ENCODE data around the gene SLC16A12.

DNA sequence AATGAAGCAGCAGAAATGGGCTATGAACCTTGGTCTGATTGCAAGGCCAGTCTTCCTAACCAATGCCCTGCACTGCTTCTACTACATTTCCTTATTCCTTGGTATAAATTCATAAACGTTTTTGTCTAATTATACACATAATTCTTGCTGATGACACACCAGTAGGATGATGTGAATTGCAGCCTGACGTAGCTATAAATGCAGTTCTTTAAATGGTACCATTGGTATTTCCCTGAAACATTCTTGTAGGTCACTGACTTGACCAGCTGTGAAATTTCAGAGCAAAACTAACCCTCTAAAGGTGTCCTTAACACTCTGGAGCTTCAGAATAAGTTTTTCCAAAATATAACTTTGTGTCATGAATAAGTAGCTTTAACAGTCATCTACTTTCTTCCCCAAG is 70.2 kb downstream of the SLC16A12 start:
- TF ChIP-seq, protein P1, sequence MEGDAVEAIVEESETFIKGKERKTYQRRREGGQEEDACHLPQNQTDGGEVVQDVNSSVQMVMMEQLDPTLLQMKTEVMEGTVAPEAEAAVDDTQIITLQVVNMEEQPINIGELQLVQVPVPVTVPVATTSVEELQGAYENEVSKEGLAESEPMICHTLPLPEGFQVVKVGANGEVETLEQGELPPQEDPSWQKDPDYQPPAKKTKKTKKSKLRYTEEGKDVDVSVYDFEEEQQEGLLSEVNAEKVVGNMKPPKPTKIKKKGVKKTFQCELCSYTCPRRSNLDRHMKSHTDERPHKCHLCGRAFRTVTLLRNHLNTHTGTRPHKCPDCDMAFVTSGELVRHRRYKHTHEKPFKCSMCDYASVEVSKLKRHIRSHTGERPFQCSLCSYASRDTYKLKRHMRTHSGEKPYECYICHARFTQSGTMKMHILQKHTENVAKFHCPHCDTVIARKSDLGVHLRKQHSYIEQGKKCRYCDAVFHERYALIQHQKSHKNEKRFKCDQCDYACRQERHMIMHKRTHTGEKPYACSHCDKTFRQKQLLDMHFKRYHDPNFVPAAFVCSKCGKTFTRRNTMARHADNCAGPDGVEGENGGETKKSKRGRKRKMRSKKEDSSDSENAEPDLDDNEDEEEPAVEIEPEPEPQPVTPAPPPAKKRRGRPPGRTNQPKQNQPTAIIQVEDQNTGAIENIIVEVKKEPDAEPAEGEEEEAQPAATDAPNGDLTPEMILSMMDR (IDR thresholded peaks at IDR 0.05) = no peak
- TF ChIP-seq, protein P2, sequence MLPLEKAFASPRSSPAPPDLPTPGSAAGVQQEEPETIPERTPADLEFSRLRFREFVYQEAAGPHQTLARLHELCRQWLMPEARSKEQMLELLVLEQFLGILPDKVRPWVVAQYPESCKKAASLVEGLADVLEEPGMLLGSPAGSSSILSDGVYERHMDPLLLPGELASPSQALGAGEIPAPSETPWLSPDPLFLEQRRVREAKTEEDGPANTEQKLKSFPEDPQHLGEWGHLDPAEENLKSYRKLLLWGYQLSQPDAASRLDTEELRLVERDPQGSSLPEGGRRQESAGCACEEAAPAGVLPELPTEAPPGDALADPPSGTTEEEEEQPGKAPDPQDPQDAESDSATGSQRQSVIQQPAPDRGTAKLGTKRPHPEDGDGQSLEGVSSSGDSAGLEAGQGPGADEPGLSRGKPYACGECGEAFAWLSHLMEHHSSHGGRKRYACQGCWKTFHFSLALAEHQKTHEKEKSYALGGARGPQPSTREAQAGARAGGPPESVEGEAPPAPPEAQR (CRISPR knock-in tag; IDR thresholded peaks at IDR 0.05) = no peak
- TF ChIP-seq, protein P3, sequence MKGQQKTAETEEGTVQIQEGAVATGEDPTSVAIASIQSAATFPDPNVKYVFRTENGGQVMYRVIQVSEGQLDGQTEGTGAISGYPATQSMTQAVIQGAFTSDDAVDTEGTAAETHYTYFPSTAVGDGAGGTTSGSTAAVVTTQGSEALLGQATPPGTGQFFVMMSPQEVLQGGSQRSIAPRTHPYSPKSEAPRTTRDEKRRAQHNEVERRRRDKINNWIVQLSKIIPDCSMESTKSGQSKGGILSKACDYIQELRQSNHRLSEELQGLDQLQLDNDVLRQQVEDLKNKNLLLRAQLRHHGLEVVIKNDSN (CRISPR knock-in tag; IDR thresholded peaks at IDR 0.05) = no peak
- no peak for TF ChIP-seq TP53 (CRISPR knock-in tag; IDR thresholded peaks at IDR 0.05)
- TF ChIP-seq, protein P4, sequence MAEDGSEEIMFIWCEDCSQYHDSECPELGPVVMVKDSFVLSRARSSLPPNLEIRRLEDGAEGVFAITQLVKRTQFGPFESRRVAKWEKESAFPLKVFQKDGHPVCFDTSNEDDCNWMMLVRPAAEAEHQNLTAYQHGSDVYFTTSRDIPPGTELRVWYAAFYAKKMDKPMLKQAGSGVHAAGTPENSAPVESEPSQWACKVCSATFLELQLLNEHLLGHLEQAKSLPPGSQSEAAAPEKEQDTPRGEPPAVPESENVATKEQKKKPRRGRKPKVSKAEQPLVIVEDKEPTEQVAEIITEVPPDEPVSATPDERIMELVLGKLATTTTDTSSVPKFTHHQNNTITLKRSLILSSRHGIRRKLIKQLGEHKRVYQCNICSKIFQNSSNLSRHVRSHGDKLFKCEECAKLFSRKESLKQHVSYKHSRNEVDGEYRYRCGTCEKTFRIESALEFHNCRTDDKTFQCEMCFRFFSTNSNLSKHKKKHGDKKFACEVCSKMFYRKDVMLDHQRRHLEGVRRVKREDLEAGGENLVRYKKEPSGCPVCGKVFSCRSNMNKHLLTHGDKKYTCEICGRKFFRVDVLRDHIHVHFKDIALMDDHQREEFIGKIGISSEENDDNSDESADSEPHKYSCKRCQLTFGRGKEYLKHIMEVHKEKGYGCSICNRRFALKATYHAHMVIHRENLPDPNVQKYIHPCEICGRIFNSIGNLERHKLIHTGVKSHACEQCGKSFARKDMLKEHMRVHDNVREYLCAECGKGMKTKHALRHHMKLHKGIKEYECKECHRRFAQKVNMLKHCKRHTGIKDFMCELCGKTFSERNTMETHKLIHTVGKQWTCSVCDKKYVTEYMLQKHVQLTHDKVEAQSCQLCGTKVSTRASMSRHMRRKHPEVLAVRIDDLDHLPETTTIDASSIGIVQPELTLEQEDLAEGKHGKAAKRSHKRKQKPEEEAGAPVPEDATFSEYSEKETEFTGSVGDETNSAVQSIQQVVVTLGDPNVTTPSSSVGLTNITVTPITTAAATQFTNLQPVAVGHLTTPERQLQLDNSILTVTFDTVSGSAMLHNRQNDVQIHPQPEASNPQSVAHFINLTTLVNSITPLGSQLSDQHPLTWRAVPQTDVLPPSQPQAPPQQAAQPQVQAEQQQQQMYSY (CRISPR knock-in tag; IDR thresholded peaks at IDR 0.05) = no peak
- TF ChIP-seq ZNF232 (CRISPR knock-in tag; IDR thresholded peaks at IDR 0.05) = no peak
- TF ChIP-seq, protein P5, sequence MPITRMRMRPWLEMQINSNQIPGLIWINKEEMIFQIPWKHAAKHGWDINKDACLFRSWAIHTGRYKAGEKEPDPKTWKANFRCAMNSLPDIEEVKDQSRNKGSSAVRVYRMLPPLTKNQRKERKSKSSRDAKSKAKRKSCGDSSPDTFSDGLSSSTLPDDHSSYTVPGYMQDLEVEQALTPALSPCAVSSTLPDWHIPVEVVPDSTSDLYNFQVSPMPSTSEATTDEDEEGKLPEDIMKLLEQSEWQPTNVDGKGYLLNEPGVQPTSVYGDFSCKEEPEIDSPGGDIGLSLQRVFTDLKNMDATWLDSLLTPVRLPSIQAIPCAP (CRISPR knock-in tag; IDR thresholded peaks at IDR 0.05) = no peak
- no peak for TF ChIP-seq CREB1 (CRISPR knock-in tag; IDR thresholded peaks at IDR 0.05)
- no peak for TF ChIP-seq JUN (CRISPR knock-in tag; IDR thresholded peaks at IDR 0.05)
